Measurements from ENCODE around the gene NAALADL2.

GRCh38 chr3:175214216-175214615, 355.1 kb downstream of the NAALADL2 start:
- no peak for TF ChIP-seq REST (IDR thresholded peaks at IDR 0.05; ENCODE audit: low read depth)
- TF ChIP-seq TAF1 (IDR thresholded peaks at IDR 0.05; ENCODE audit: low read depth), result no peak
